HG03565 (cell line): ENCODE measurements around the gene HMGN4.
"Not testable (repeated sequence)": the region's sequence is repeated elsewhere in the genome, so short reads cannot be mapped to it uniquely, and the experiment has no call there.

Experiments used
- ATAC-seq: cut with Tn5 transposase; IDR thresholded peaks from one replicate; pipeline ENCODE4 v1.9.1; 2021; ENCODE audit warnings: mild to moderate bottlenecking, moderate library complexity; ENCODE audit not compliant: unreplicated experiment

Gene HMGN4

GRCh38 chr6:26537846-26538571 lies at the start of gene HMGN4:
HMGN4 (plus strand) TSS chr6:26538366; CDS start chr6:26545207, 6,841 bp downstream.
- ATAC-seq, result peak; percentile 33

DNA sequence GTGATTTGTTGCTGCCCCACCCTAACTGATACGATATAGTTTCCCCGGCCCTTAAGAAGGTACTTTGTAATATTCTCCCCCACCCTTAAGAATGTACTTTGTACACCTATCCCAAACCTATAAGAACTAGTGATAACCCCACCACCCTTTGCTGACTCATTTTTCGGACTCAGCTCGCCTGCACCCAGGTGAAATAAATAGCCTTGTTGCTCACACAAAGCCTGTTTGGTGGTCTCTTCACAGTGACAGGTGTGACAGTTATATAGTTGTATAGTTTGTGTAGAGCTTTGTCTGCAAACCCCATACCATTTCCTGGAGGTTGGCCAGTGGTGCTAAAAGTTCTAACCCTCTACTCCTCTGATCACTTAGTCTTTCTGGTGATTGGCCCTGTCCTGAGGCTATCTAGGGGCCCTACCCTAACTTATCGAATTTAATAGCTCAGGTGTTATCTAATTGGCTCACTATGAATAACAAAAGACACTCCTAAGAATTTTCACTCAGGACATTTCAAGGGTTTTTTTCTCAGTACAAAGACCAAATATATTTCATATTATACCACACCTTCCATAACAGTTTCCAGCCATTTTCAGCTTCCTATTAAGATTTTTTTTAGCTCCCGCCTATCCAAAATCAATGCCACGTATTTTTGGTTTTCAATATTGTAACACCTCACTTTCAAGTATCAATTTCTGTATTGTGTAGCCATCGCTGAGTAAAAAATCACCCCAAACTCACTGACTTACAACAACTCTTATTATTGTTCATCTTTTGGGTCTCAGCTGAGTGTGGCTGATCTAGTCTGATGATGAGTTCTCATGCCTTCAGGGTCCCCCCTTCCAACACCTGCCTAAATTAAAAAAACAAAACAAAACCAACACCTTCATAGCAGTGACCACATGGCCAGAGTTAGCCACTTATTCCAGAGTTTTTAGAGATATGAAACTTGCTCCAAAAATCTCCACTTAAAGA lies 47.9 kb upstream of the HMGN4 start:
- no peak for ATAC-seq

- ATAC-seq, result no peak
These were observed 46.6 kb upstream of the HMGN4 start for GRCh38 chr6:26491604-26492003.

DNA sequence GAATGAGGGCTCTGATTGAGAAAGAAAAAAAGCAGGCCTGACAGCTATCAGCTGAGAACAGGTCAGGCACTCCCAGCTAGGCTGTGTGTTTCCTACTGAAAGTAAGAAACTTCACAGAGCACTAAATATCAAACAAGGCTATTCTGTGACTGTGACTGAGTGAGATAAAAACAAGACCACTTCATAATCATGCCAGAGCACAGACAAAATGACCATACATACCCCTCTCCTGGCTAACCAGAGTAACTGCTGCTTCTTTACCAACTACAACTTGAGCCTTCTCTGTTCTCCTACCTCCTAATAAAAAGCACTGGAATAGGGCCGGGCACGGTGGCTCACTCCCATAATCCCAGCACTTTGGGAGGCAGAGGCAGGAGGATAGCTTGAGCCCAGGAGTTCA lies 44.9 kb upstream of the HMGN4 start:
- ATAC-seq, result no peak

- no peak for ATAC-seq
These were observed 44.0 kb upstream of the HMGN4 start for GRCh38 chr6:26494117-26494516.

DNA sequence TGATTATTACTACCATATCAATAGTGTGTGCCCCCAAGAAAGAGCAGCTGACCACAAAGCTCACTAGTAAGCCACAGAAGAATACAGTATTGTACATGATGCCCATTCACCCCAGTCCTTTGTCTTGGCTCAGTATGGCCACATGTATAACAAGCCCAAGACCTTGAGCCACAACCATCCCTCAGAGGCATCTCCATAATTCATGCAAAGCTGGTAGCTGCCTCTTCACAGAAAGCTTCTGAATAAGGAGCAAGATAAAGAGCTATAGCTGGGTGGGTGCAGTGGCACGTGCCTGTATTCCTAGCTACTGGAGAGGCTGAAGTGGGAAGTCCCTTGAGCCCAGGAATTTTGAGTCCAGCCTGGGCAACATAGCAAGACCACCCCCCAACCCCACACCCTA lies 42.9 kb upstream of the HMGN4 start:
- ATAC-seq, result no peak

GRCh38 chr6:26497610-26498009 lies 40.6 kb upstream of the HMGN4 start:
- ATAC-seq, result no peak

DNA sequence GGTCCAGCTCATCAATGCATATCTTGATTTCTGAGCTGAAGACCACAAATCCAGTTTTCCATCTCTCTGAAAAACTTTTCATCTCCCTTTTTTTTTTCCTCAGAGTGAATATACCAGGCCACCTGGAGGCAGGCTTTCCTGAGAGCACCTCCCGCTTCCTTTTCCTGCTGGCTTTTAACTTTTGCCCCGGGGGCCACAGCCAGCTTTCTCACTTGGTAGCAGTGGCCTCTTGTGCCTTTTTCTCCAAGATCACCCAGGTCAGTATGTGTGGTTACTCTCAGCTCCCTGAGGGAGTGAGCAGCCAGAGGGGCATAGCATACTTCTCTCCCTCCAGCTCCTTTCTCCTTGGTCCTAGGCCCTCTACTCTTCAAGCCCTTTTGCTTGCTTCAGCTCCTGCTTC lies 38.1 kb upstream of the HMGN4 start, which contains the start of gene BTN1A1:
Gene BTN1A1, plus strand, starts transcription at position 202 of the 400 bp plus-strand sequence. CDS start 984 bp downstream, outside the sequence.
- ATAC-seq, result no peak

- ATAC-seq, result no peak
These were observed 36.6 kb upstream of the HMGN4 start for GRCh38 chr6:26501482-26501986.

- ATAC-seq, result peak; percentile 54
These were observed 36.0 kb upstream of the HMGN4 start for GRCh38 chr6:26502165-26502564.

DNA sequence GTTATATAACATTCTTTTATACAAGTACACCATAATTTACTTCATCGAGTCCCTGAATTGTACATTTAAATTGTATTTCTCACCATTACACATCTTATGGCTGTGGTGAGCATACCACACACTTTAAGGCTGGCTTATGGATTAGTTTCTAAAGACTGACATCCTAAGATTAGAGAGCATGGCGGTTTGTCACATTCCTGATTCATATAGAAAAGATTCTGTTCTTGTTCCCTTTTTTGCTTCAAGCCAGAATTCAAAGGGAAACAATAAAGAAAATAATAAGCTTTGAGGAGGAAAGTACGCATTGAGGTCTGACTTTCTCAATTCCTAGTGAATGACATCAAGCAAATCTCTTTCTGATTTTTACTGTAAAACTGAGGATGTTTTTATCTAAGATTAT lies 35.5 kb upstream of the HMGN4 start:
- ATAC-seq, result no peak

- no peak for ATAC-seq
These were observed 30.5 kb upstream of the HMGN4 start for GRCh38 chr6:26507658-26508057.

DNA sequence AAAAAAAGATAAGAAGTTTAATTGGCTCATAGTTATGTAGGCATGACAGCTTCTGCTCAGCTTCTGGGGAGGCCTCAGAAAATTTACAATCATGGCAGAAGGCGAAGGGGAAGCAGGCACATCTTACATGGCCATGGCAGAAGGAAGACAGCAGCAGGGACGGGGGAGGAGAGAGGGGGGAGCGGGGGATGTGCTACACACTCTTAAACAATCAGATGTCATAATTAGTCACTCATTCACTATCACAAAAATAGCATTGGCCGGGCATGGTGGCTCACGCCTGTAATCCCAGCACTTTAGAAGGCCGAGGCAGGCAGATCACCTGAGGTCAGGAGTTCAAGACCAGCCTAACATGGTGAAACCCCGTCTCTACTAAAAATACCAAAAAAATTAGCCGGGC lies 27.1 kb upstream of the HMGN4 start:
- not testable (repeated sequence) for ATAC-seq

- ATAC-seq, result no peak
These were observed 23.2 kb upstream of the HMGN4 start for GRCh38 chr6:26514984-26515383.

DNA sequence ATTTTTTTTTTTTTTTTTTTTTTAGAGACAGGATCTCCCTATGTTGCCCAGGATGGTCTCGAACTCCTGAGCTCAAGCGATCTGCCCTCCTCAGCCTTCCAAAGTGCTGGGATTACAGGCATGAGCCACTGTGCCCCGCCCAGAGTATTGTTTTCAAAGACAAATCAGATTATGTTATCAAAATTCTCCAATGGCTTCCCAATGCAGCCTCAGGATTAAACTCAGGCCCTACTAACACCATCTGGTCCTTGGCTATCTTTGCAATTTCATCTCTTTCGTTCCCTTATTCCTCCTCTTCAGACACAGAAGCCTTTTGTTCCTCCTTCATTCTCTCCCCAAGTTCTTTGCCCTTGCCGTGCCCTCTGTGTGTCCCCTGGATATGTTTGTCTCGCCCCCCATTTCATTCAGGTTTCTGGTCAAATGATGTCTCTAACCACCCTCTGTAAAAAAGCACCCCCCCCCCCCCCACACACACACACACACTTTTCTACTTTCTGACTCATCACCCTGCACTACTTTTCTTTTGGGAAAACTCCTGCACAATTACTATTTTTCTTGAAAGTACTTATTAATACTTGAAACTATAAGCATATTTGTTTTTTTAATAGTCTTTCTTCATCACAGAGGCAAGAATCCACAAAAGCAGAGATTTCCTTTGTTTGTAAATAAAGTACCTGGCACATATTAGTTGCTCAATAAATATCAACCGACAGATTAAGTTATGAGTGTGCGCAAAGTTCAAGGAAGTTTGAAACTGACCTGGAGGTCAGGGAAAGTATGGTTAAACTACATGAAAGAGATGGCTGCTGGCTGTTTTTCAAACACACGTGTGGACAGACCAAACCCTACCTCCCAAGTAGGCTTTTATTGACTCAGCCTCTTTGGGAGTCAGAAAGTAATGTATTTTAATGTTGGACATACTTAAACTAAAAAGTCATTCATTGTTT lies 21.4 kb upstream of the HMGN4 start:
- ATAC-seq, result no peak

DNA sequence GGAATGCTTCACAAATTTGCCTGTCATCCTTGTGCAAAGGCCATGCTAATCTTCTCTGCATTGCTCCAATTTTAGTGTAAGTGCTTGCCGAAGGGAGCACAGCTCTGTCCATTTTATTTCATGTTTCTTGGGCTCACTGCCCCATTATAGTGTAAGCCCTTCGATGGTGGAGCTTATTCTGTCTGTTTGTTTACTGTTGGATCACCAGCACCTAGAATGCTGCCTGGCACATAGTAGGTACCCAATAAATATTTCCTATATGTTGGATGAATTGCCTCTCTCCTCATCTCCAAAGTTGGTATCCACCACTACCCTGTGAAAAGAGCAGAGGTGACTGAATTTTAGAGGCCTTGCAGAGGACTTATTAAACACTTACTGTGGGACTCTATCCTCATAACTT lies 18.8 kb upstream of the HMGN4 start:
- no peak for ATAC-seq

GRCh38 chr6:26520237-26520849 lies 17.8 kb upstream of the HMGN4 start:
- peak; percentile 18 for ATAC-seq

DNA sequence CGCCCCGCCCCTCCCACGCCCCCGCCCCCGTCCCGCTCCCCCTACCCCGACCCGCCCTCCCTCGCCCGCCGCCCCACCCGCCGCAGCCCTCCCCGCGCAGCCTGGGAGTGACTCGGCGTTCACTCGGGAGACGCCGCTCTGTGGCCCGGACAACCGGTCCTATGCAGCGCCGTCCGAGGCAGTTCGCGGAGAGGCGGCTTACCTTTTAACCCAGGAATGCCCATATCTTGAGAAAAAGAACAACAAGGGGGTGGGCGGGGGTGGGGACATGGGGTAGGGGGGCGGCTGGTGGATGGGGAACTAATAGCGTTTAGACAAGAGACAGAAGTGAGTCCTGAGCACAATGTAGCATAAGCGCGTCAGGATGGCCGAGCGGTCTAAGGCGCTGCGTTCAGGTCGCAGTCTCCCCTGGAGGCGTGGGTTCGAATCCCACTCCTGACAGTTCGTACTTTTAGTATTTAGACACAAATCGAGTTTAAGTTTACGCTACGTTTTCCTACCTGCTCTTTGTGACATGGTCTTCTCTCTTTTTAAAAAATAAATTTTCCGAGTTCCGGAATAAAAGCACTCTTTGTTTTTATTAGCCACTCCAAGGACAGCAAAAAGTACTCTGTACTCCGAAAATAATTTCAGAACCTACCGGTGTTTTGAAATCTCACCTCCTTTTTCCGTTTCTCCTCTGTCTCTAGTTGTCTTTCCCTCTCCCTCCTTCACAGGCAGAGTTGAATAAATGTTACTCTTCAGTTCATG lies 17.1 kb upstream of the HMGN4 start:
- ATAC-seq, result peak; percentile 35
